ENCODE measurements around the gene ZBTB7B. TPM values are rescaled to one million over a fixed set of nuclear protein-coding genes. Genes with fewer than 3 reads are reported as not detected.

ZBTB7B gene
- total RNA-seq, 6 experiments from 2014 or later, result 31.1 to 37.1 (median 34.1) TPM

GRCh38 chr1:155037043-155037442, 34.4 kb downstream of the ZBTB7B start:
- no peak for TF ChIP-seq CTCF (IDR thresholded peaks at IDR 0.05)
- Mint-ChIP-seq H3K9me3 (no peaks in the 10 kb centered on the region), H3K27me3 (ENCODE audit: insufficient read depth) (peaks cover 58% of the 10 kb centered on the region), H3K4me3 (no peak overlapping the region), H3K36me3 (ENCODE audit: low read depth) (no peaks in the 10 kb centered on the region), H3K4me1 (ENCODE audit: low read depth) (peaks cover 8% of the 10 kb centered on the region), H3K27ac (no peak overlapping the region)
- DNase-seq, result no peak

DNA sequence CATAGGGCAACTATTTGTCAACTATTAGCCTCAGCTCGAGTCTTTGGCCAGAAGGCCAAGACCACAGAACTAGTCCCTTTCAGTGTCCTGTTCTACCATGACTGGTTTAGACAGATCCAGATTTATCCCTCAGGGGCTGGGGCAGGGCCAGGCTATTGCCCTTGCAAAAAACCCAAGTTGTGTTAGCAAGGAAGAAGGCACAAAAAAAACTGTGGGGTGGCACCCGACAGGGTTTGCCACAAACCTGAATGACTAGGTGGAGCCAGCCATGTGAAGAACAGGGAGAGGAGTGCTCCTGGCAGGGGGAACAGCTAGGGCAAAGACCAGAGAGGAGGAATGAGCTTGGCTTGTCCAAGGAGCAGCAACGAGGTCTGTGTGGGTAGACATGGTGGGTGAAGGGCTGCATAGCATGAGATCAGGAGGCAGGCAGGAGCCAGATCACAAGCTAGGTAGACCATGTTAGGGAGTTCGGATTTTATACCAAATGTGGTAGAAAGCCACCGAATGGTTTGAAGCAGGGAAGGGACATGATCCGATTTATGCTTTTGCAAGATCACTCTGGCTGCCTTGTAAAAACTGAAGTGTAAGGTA, 35.3 kb downstream of the ZBTB7B start:
- H3K4me3 Mint-ChIP-seq, result no peak overlapping the region
- no peak for TF ChIP-seq CTCF (IDR thresholded peaks at IDR 0.05)
- no peaks in the 10 kb centered on the region for H3K36me3 Mint-ChIP-seq (ENCODE audit: low read depth)
- H3K27ac Mint-ChIP-seq, result no peak overlapping the region
- DNase-seq, result no peak
- peaks cover 52% of the 10 kb centered on the region for H3K27me3 Mint-ChIP-seq (ENCODE audit: insufficient read depth)
- H3K4me1 Mint-ChIP-seq (ENCODE audit: low read depth), result peaks cover 8% of the 10 kb centered on the region
- H3K9me3 Mint-ChIP-seq, result no peaks in the 10 kb centered on the region

GRCh38 chr1:155038602-155039307, 36.2 kb downstream of the ZBTB7B start:
- H3K4me3 Mint-ChIP-seq, result no peak overlapping the region
- peak; percentile 16 for DNase-seq
- H3K9me3 Mint-ChIP-seq, result no peaks in the 10 kb centered on the region
- H3K27ac Mint-ChIP-seq, result no peak overlapping the region
- H3K27me3 Mint-ChIP-seq (ENCODE audit: insufficient read depth), result peaks cover 49% of the 10 kb centered on the region
- H3K4me1 Mint-ChIP-seq (ENCODE audit: low read depth), result peaks cover 8% of the 10 kb centered on the region
- no peak for TF ChIP-seq CTCF (IDR thresholded peaks at IDR 0.05)
- H3K36me3 Mint-ChIP-seq (ENCODE audit: low read depth), result no peaks in the 10 kb centered on the region

GRCh38 chr1:155039308-155039669, 36.7 kb downstream of the ZBTB7B start:
- Mint-ChIP-seq H3K36me3 (ENCODE audit: low read depth) (no peaks in the 10 kb centered on the region), H3K27me3 (ENCODE audit: insufficient read depth) (peaks cover 43% of the 10 kb centered on the region), H3K27ac (no peak overlapping the region), H3K4me1 (ENCODE audit: low read depth) (peaks cover 9% of the 10 kb centered on the region), H3K9me3 (no peaks in the 10 kb centered on the region), H3K4me3 (no peak overlapping the region)
- TF ChIP-seq CTCF (IDR thresholded peaks at IDR 0.05), result no peak
- no peak for DNase-seq

GRCh38 chr1:155040358-155041093, 37.9 kb downstream of the ZBTB7B start:
- Mint-ChIP-seq H3K36me3 (ENCODE audit: low read depth) (no peaks in the 10 kb centered on the region), H3K4me3 (no peak overlapping the region), H3K27me3 (ENCODE audit: insufficient read depth) (peaks cover 32% of the 10 kb centered on the region), H3K4me1 (ENCODE audit: low read depth) (peaks cover 22% of the 10 kb centered on the region), H3K9me3 (no peaks in the 10 kb centered on the region), H3K27ac (no peak overlapping the region)
- DNase-seq, result no peak
- TF ChIP-seq CTCF (IDR thresholded peaks at IDR 0.05), result no peak

Measured in HFFc6 (cell line).